ENCODE results near the gene SLC38A9.
"Not testable (repeated sequence)": the region's sequence is repeated elsewhere in the genome, so short reads cannot be mapped to it uniquely, and the experiment has no call there.

Gene SLC38A9

DNA sequence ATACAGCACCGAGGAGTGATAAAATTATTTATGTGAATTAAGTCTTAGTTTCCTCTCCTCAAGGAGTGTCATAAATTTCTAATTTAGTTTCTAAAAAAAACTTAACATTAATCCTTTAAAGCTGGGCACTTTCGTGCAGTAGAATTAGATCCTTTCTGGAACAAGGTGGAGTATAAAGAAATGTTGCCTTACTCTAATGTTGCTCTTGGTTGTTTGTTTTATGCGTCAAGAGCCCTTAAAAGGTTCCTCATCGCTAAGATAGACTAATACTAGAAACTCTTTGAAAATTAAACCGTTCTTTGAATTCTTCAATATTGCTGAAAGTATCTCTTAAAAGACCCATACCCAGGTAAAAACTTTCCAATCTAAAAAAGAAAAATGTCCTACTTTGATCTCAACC lies 93.8 kb downstream of the SLC38A9 start:
- DNase-seq (ENCODE audit: low read depth in 2 of 2, low spot score in 1 of 2): no peak

DNA sequence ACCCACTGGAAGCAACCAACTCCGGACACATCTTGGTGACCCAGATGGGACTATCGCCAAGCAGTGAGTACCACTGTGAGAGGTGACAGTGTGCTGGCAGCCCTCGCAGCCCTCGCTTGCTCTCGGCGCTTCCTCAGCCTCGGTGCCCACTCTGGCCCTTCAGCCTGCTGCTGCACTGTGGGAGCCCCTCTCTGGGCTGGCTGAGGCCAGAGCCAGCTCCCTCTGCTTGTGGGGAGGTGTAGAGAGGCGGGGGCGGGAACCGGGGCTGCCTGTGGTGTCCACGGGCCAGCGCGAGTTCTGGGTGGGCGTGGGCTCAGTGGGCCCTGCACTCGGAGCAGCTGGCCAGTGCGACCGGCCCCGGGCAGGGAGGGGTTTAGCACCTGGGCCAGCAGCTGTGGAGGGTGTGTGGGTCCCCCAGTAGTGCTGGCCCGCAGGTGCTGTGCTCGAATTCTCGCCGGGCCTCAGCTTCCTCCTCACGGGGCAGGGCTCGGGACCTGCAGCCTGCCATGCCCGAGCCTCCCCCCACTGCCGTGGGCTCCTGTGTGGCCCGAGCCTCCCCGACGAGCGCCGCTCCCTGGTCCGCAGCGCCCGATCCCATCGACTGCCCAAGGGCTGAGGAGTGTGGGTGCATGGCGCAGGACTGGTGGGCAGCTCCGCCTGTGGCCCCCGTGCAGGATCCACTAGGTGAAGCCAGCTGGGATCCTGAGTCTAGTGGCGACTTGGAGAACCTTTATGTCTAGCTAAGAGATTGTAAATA lies 98.8 kb downstream of the SLC38A9 start:
- no peak for DNase-seq (ENCODE audit: low read depth in 2 of 2, low spot score in 1 of 2)

DNA sequence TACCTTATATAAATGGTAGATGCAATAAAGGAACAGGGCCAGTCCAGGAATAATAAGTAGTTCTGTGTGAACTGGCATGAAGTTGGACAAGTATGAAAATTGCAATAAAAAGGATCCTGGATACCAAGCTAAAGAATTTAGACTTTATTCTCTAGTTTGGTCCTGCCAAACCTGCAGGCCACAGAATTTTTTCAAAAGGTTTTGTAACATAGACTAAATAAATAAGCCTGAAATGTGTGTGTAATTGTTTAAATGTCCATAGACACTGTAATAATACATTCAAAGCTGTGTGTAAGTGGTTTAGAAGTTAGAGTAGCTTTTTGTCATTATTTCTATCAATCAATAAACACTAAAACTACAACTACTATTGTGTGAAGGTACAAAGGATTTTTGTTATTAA lies 101.6 kb downstream of the SLC38A9 start:
- no peak for DNase-seq (ENCODE audit: low read depth in 2 of 2, low spot score in 1 of 2)

DNA sequence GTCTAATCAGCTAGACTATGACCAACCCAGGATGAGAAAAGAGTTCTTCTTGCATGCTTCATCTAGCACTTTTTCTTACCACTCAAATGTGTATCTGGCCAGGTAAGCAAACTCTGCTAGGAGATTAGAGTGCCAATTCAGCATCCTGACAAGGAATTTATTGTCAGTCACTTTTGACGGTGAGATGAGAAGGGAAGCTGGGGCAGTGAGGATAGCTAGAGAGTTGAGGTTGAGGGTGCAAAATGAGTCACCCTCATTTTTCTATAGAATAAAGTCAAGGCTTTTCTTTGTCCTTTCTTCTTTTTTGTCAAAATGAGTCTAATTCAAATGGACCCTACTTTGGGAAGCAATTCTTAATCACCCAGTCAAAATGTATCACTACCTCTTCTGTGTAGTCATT lies 102.7 kb downstream of the SLC38A9 start:
- no peak for DNase-seq (ENCODE audit: low read depth in 2 of 2, low spot score in 1 of 2)

DNA sequence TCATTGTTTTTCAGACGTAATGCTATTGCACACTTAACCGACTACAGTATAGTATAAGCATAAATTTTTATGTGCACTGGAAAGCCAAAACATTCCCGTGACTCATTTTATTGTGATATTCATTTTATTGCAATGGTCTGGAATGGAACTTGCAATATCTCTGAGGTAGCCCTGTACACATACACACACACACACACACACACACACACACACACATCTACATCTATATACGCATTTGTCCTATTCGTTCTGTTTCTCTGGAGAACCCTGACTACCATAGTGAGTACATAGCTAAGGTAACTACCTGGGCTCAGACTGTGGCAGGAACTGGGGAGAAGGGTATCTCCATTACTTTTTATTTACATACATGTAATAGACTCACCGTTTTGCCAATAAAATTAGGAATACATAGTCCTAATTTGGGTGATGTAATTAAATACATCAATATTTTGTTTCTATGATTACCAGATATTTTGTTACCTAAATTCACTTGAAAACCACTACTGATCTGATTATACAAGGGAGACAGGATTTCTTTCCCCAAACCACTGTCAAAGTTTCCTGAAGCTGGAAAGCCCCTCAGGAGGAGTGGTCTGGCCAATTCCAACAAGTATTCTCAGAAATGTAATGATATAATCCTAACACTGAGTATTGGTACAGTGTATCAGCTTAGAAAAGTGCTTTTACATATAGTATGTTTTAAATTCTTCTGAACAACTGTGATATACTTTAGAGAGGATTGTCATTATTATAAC lies 103.4 kb downstream of the SLC38A9 start:
- no peak for DNase-seq (ENCODE audit: low read depth in 2 of 2, low spot score in 1 of 2)

DNA sequence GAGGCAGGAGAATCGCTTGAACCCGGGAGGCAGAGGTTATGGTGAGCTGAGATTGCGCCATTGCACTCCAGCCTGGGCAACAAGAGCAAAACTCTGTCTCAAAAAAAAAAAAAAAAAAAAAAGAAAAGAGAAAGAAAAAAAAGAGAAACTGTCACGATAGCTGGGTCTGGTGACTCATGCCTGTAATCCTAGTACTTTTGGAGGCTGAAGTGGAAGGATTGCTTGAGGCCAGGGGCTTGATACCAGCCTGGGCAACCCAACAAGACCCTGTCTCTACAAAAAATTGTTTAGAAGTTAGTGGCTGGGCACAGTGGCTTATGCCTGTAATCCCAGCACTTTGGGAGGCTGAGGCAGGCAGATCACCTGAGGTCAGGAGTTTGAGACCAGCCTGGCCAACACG lies 104.8 kb downstream of the SLC38A9 start:
- DNase-seq (ENCODE audit: low read depth in 2 of 2, low spot score in 1 of 2): not testable (repeated sequence)

DNA sequence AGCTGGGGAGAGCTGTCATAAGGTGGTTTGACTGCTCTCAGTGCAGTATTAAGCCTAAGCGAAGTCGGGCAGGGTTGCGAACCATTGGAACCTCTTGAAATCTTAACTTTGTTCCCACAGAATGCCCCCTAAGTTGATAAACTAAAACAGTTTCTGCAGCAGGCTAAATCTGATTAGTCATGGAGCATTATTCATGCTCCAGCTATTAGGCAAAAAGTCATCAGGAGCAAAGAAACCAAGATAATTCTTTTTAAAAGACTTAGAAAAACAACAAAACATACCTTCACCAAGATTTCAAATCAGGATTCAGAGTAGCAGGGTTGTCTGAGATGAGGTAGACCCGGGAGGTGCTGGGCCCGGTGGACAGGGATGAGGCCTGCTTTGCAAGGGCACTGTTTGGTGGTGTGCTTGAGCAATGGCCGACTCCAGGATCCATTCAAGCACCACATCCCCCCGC lies 107.5 kb downstream of the SLC38A9 start:
- no peak for DNase-seq (ENCODE audit: low read depth in 2 of 2, low spot score in 1 of 2)

DNA sequence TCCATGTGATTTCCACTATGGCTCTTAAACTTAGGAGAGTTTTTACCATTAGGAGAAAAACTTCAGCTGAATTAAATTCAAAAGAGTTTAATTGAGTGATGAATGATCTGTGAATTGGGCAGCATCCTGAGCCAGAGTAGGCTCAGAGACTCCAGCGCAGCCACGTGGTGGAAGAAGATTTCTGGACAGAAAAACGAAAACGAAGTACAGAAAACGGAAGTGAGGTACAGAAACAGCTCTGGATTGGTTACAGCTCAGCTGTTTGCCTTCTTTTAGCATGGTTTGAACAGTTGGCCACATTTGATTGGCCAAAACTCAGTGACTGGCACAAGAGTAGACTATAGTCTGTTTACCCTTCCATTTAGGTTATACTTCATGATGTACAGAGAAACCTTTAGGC lies 108.2 kb downstream of the SLC38A9 start:
- DNase-seq (ENCODE audit: low read depth in 2 of 2, low spot score in 1 of 2): no peak

DNA sequence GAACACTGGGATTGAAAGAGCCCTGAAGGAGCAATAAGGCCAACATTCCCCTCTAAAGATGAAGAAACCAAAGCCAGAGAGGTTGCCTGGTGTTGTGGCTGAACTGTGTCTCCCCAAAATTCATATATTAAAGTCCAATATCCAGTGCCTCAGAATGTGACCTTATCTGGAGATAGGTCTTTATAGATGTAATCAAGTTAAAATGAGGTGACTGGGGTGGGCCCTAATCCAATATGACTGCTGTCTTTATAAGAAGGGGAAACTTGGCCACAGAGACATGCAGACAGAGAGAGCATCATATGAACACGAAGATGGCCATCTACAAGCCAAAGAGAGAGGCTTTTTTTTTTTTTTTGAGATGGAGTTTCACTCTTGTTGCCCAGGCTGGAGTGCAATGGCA lies 110.5 kb downstream of the SLC38A9 start:
- no peak for DNase-seq (ENCODE audit: low read depth in 2 of 2, low spot score in 1 of 2)

DNA sequence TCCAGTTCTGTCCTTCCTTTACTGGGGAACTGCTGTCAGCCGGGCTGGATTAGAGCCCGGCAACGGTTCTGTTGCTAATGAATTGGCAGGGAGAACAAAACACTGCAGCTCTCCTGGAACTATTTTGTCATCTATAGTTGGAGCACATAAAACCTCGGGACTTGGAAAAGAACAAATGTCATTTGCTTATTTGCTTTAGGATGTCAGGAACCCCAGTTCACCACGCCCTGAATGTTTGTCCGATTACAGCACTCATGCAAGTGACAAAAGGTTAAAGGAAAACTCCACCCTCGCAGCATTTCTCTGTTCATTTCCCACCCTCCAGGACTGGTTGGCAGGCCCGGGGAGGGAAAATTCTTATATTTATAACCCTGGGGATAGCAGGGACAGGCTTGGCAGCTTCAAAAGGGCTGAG lies 110.9 kb downstream of the SLC38A9 start:
- no peak for DNase-seq (ENCODE audit: low read depth in 2 of 2, low spot score in 1 of 2)

DNA sequence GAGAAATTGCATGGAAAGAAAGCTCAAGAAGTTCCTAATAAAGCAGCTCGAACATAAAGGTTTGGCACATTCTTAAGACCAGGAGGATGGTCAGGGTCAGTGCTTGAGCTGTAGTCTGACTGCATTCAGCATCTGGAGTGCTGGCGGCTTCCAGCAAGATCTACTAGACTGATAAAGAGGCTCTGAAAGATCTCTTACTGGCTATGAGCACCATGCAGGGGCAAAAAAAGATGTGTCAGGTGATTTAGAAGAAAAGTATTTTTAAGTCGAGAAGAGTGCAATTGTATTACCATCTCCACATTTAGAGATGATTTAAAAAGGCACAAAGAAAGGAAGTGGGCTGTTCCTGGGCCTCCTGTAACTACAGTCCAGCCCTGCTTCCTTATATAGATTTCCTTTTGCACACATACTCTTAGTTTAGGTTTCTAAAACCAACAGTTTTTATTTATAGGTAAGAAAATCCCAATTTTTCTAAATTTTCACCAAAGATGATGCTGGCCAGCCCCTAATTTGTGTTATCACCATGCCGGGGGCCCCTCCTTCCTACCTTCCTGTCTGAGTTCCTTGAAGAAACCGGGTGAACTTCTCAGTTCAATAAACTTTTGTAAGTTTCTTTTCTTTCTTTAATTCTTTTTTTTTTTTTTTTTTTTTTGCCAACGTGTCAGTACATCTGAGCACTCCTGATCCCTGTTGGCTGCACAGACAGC lies 111.5 kb downstream of the SLC38A9 start:
- DNase-seq (ENCODE audit: low read depth in 2 of 2, low spot score in 1 of 2): no peak

DNA sequence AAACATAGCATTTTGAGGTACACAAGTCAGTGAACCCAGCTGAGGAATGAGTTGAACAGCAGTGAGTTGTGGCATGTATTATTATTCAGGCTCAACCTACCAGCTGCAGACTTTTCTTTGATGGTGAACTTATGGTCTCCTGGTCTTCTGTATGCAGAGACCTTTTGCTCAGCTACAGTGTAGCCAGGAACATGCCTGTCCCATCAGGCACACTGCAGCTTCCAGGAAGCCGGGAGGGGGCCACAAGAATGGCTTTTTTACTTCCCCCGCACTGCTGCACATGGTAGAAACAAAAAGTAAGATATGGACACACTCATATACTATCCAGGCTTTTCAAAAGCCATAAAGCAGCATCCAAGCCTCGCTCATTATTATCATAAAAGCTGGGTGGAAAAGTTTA lies 112.0 kb downstream of the SLC38A9 start:
- DNase-seq (ENCODE audit: low read depth in 2 of 2, low spot score in 1 of 2): no peak

DNA sequence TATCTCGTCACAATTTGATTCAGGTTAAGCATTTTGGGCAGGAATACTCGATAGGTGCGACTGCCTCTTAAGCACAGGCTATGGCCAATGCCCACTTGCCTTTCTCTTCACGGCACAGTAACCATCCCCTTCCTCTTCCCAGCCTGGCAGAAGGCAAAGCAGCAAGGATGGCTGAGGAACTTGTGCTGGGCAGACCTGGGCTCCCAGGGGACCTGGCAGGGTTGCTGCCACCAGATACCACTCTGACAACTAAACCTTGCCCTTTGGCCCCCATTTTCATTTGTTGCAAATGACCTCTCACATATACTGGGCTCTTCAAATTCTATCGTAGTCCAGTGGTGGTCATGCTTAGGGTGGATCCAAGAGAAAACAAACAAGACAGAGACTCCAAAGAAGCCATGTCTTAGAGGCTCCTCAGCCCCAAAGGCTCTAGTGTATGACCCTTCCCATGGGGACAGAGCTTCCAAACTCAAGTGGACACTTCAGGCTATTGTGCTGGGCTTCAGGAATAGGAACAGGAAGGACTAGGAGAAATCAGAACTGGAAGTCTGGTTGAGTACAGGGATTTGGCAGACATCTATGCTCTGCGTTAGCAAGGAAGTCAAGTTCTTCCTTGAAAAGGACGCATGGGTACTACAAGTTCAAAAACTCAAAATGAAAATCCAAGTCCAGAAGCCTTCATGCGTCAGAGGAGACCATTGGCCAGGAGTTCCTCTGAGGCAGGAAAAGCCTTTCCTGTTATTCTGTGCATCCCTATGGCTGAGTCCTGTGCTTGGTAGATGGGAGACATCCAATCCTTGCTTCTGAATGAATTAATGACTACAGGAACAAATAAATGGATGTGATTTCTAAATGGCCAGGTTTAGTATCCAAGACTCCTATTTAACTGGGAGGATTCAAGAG lies 112.7 kb downstream of the SLC38A9 start:
- no peak for DNase-seq (ENCODE audit: low read depth in 2 of 2, low spot score in 1 of 2)

DNA sequence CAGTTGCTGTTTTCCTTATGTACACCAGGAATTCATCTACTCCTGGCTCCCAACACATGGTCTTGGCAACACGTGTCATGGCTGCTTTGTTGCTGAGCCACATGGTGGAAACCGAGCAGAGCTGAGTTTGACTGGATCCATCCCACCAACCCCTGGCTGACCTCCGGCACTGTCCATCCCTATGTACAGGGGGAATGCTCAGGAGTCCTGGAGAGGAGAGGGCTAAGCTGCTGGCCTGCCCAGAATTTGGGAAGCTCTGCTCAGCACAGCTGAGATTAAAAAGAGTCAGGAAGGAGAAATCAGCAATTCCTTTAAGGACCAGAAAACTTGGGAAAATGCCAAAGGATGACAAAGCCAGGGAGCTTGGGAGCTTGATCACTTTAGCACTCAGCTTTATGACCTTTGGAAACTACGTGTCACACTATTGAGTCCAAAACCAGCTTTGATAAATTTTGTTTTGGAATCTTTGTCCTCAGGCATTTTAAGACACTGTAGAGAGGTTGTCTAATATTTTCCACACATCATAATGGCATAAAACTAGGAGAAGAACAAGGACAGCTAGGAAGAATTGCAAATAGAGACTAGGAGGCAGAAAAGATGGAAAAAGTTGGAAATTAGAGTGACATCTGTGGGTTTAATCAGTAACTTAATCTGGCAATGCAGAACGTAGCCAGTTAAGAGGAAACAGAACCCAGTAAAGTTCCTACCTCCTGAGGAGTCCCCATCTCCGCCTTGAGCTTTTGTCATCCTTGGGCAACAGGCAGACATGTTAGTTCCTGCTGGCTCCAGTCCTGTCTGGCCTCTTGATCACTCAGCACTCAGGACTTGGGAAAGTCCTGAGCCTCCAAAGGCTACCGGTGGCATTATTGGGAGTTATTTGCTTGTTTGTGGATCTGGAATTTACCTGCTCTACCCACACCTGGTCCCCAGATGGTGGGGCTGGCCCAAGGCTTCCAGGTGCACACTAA lies 114.8 kb downstream of the SLC38A9 start:
- DNase-seq (ENCODE audit: low read depth in 2 of 2, low spot score in 1 of 2): no peak

DNA sequence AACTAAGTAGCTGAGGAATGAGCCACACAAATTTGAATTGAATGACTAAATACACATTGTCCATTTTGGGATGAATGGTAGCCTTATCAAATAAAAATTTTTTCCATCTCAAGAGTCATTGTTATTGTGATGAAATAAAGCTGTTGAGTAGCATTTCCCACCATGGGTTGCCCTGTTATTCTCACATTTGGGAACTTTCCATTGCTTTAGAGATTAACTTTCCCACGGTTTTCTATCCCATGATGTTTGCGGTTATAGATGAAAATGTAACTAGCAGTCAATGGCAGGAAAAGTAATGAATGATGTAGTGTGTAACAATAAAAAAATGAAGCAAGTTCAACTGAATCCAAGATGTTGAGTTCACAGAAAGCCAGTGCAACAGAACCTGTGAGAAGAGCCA lies 117.5 kb downstream of the SLC38A9 start:
- DNase-seq (ENCODE audit: low read depth in 2 of 2, low spot score in 1 of 2): no peak

DNA sequence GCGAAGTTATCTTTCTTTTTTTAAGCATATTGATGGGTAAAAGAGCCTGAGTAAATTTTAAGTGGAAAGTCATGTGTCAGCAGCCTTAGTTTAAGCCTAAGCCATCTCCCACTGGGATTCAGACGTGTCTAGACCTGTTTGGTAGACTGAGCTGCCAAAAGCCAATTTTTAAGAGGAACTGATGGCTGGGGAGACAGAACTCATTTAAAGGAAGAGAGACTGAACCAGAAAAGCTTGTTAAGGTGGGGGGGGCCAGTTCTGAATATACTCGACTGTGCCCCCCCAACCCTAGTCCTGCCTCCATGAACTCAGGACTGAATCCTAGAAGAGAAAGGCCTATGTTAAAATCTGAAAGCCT lies 119.0 kb downstream of the SLC38A9 start:
- DNase-seq (ENCODE audit: low read depth in 2 of 2, low spot score in 1 of 2): no peak

DNA sequence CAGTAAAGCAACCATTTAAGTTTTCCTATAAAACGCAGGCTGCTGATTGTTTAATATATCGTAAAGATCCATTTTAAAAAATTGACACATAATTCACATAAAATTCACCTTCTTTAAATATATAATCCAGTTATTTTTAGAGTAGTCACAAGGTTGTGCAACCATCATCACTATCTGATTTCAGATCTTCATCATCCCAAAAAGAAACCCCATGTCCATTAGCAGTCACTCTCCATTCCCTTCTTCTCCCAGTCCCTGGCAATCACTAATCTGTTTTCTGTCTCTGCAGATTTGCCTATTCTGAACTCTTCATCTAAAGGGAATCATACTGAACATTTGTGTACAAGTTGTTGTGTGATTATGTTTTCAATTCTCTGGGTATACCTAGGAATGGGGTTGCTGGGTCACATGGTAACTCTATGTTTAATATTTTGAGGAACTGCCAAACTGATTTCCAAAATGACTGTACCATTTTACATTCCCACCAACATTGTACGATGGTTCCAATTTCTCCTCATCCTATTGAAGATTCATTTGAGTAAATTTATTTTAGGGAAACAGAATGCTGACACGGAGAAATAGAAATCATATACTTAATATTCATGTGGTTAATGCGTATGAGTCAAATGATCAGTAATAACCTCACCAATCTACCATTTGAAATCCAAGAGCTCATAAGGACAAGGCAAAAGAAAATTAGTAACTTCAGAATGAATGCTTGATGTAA lies 119.6 kb downstream of the SLC38A9 start:
- no peak for DNase-seq (ENCODE audit: low read depth in 2 of 2, low spot score in 1 of 2)

DNA sequence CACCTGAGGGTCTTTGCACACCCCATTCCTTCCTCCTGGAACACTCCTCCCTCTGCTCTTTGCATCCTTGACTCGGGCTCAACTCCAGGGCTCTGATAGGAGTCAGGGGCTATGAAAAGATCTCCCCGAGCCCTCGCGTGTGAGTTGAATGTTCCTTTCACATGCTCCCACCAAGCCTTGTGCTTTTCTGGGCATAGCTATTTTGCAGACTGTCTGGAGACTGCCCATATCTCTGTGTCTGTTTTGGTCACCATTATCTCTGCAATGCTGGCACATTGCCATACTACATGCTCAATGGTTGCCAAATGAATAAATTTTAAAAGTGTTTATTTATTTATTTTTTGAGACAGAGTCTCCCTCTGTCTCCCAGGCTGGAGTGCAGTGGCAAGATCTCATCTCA lies 120.4 kb downstream of the SLC38A9 start:
- no peak for DNase-seq (ENCODE audit: low read depth in 2 of 2, low spot score in 1 of 2)

DNA sequence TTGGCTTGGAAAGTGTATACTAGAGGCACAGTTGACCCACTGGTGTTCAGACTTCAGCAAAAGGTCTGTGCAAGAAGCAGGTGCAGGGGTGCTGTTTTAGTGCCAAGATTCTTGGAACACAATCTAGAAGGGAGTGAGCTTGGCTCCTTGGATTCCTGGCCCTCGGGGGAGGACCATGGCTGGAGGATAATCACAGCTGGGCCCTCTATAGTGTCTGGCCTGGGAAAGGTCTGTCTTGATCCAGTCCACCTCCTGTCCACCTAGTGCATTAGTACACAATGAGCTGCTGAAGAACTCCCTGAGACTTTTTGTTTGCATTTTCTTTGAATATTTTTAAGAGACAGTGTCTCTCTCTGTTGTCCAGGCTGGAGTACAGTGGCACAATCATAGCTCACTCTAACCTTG lies 126.9 kb downstream of the SLC38A9 start:
- DNase-seq (ENCODE audit: low read depth in 2 of 2, low spot score in 1 of 2): no peak
